Suppressor macrophage treated with lipopolysaccharide for 4 hours (primary cell): ENCODE measurements around the gene KCNH2.
"Not testable (repeated sequence)": the region's sequence is repeated elsewhere in the genome, so short reads cannot be mapped to it uniquely, and the experiment has no call there.

Source experiments
- DNase-seq: peaks from one replicate; pipeline ENCODE4 v3.0.0-alpha.2; 2020

Gene KCNH2, protein sequence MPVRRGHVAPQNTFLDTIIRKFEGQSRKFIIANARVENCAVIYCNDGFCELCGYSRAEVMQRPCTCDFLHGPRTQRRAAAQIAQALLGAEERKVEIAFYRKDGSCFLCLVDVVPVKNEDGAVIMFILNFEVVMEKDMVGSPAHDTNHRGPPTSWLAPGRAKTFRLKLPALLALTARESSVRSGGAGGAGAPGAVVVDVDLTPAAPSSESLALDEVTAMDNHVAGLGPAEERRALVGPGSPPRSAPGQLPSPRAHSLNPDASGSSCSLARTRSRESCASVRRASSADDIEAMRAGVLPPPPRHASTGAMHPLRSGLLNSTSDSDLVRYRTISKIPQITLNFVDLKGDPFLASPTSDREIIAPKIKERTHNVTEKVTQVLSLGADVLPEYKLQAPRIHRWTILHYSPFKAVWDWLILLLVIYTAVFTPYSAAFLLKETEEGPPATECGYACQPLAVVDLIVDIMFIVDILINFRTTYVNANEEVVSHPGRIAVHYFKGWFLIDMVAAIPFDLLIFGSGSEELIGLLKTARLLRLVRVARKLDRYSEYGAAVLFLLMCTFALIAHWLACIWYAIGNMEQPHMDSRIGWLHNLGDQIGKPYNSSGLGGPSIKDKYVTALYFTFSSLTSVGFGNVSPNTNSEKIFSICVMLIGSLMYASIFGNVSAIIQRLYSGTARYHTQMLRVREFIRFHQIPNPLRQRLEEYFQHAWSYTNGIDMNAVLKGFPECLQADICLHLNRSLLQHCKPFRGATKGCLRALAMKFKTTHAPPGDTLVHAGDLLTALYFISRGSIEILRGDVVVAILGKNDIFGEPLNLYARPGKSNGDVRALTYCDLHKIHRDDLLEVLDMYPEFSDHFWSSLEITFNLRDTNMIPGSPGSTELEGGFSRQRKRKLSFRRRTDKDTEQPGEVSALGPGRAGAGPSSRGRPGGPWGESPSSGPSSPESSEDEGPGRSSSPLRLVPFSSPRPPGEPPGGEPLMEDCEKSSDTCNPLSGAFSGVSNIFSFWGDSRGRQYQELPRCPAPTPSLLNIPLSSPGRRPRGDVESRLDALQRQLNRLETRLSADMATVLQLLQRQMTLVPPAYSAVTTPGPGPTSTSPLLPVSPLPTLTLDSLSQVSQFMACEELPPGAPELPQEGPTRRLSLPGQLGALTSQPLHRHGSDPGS

DNA sequence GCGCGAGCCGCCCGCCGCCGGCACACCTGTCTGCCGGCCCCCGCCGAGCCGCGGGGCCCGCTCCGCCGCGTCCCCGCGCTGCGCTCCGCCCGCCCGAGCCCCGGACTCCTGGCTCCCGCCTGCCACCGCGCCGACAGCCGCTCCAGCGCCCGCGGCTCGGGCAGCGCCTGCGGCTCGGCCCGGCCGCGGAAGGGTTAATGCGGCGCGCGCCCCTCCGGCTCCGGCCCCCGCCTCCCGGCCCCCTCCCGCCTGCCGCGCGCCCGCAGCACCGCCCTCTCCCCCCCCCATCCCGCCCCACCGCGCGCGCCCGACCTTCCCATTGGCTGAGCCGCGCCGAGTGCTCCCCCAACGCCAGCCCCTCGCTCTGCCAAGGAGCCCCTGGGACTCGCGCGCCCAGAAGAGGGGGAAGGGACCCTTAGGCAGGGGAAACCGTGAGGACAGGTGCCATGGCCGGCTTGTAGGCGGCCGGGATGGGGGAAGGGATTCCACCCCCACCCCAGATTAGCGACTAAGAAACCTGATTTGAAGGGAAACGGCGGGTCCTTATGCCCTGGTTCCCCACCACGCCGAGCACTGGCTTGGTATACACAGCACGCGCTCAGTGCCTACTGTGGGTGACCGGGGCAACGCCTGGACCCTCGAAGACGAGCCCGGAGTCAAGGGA lies at the start of gene KCNH2:
TSS of gene KCNH2 (minus strand) at position 196 of the 664 bp plus-strand sequence. CDS start 408 bp downstream, outside the sequence.
- no peak for DNase-seq

DNA sequence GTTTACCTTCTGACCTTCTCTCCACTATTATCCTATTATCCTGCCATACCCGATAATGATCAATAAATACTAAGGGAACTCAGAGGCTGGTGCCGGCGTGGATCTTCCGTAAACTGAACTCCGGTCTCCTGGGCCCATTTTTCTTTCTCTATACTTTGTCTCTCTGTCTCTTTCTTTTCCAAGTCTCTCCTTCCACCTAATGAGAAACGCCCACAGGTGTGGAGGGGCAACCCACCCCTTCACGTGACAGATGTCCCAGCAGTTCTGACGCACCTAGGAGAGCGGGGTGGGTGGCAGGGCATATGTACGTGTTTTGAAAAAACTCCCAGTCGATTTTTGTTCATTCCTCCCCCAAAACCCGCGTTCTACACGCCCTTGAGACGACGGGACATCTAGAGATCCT lies 49.6 kb upstream of the KCNH2 start:
- not testable (repeated sequence) for DNase-seq

DNA sequence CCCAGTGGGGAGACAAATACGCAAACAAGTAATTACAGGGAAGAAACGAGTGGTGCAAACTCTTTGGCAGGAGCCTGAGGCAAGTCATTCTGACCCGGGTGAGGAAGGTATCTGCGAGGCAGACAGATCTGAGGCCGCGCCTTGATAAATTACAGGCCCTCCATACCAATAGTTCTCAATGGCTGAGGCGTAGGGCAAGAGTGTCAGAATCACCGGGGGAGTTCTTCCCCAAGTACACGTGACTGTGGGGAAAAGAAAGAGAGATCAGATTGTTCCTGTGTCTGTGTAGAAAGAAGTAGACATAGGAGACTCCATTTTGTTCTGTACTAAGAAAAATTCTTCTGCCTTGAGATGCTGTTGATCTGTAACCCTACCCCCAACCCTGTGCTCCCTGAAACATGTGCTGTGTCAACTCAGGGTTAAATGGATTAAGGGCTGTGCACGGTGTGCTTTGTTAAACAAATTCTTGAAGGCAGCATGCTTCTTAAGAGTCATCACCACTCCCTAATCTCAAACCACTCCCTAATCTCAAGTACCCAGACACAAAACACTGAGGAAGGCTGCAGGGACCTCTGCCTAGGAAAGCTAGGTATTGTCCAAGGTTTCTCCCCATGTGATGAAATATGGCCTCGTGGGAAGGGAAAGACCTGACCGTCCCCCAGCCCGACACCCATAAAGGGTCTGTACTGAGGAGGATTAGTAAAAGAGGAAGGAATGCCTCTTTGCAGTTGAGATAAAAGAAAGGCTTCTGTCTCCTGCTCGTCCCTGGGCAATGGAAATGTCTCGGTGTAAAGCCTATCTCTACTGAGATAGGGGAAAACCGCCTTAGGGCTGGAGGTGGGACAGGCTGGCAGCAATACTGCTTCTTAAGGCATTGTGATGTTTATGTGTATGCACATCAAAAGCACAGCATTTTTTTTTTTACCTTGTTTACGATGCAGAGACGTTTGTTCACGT lies 48.9 kb upstream of the KCNH2 start:
- not testable (repeated sequence) for DNase-seq

DNA sequence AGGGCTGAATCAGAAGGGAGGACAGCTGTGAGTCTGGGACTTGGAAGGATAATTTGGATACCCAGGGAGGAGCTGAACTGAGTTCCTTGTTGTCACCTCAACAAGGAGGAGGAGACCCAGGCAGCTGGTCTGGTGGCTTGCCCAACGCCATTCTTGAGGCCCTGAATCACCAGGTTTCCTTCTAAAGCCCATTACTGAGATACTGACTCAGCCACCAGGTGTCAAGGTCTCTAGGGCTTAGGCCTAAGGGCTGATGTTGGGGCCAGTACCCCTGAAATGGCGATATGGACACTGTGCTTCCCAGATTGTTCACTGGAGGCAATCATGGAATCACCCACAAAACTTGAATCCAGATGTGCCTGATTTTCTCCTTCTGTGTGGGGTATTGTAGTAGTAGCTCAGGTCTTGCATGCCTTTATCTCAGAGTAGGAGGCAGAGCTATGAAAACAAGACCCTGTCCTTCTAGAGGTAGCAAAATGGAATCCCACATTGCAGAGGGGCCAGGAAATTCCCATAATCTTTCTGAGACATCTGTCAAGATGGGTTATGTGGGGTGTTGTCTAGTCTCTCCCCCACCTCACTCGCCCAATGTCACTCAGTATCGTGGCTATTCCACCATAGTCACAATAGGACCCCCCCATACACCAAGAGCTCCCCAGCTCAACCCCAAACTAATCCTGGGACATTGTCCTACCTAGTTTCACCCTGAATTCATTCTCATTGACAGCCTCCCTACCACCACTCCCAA lies 48.0 kb upstream of the KCNH2 start:
- no peak for DNase-seq

DNA sequence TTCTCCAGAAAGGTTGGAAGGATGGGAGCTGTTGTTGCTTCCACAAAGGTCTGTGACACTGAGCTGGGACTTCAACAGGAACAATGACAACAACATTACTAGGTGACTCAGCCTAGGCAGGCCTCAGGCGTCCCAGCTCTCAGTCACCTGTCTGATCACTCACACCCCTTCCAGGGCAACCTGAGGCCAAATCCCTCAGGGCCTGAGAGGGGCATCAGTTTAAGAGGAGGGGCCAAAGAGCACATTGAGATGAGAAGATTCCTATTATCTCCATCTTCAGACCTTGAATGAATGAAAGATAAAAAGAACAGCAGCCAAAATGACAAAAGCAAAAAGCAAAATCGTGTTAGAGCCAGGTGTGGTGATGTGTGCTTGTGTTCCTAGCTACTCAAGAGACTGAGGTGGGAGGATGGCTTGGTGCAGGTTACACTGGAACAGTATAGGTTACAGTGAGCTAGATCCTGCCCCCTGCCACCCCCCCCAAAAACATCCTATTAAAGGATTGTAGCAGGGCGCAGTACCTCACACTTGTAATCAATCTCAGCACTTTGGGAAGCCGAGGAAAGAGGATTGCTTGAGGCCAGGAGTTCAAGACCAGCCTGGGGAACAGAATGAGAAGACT lies 46.4 kb upstream of the KCNH2 start, which contains the start of gene ATG9B:
TSS of gene ATG9B (minus strand) at position 60 of the 622 bp plus-strand sequence. CDS start 71 bp downstream, outside the sequence.
- DNase-seq: no peak

DNA sequence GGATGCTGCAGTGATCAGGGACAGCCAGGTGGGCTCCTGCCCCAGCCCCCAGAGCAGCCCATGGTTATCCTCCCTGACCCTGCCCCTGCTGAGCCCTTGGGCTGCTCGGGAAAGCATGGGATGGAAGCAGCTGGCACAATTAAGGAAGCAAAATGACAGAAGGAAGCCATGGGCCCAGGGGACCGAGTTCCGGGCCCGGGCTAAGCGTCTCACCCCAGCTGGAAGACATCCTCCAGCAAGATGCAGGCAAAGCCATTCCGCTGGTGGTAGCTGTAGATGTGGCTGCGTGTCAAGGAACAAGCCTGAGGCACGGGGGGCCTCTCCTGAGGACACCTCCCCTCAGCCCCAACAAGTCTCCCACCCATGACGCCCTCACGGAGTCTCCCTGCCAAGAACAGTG lies 45.1 kb upstream of the KCNH2 start:
- no peak for DNase-seq

DNA sequence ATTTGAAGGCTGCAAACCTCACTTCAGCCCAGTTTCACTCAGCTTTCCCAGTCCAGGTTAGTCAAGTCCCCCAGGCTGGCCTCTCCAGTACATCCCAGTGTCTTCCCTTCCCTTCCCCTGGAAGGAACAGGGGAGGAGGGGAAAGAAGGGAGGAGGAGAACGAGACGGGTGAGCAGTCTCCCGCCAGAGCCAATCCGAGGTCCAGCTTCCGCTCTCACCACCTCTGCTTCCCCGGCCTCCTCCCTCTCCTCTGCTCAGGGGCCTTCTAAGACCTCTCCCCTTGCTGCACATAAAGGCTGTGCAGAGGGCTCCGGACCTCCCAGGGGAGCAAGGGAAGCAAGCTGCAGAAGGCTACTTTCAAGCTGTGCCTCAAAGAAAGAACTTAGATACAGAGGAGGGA lies 42.1 kb upstream of the KCNH2 start:
- DNase-seq: no peak

DNA sequence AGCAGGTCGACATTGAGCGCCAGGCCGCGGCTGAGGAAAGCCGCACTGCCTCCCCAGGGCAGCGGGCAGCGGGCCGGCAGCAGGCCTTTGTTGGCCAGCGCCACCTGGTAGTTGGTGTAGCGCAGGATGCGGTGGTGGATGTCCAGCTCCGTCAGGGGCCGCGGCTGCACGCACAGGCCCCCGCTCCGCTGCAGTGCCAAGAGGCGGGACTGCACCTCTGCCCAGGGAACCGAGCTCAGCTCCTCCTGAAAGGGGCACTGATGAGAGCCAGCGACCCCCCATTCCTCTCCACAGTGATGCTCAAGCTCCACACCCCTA lies 41.0 kb upstream of the KCNH2 start:
- no peak for DNase-seq

DNA sequence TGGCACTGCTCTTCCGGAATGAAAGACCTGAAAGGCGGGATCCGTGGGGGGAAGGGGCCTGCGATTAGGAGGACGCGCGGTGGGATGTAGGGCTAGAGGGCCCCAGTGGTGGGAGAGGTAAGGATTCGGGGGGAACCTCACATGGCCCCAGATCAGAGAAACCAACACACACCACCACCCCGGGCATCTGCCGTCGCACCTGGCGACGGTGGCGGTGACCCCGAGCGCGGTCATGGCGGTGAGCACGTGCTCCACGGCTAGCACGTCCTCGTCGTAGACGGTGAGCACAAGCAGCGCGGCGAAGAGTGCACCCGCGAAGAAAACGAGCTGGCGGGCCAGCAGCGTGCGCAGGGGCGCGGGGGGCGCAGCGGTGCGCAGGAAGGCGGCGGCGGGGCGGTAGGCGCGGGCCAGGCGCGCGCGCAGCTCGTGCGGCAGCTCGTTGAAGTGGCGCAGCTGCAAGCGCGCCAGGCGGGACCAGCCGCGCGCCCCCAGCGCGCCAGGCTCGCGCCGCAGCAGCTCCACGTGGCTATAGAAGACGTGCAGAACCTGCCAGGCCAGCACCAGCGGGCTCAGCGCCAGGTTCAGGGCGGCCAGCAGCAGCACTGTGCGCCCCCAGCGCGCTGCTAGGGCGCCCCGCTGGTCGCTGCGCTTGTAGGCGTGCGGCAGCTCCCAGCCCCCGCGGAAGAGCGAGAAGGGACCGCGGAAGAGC lies 40.5 kb upstream of the KCNH2 start:
- peak; percentile 15 for DNase-seq

DNA sequence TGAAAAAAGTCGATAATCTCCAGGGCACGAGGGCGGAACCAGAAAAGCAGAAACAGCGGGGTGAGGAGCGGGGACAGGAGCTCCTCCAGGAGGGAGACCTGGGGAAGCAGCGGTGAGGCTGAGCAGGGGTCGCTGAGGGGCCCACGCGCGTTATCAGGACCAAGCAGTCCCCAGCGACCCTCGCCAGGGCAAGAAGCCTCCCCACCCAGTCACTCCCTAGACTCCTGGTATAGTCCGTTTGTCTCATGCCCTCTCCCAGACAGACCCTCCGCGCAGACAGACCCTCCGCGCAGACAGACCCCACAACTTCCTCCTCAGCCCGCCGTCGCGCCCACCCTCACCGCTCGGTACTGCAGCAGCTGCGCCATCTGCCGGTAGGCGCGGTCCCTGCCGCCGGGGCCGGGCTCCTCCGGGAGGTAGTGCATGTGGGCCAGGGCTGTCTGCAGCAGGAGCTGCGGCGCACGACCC lies 39.9 kb upstream of the KCNH2 start:
- peak; percentile 66 for DNase-seq

DNA sequence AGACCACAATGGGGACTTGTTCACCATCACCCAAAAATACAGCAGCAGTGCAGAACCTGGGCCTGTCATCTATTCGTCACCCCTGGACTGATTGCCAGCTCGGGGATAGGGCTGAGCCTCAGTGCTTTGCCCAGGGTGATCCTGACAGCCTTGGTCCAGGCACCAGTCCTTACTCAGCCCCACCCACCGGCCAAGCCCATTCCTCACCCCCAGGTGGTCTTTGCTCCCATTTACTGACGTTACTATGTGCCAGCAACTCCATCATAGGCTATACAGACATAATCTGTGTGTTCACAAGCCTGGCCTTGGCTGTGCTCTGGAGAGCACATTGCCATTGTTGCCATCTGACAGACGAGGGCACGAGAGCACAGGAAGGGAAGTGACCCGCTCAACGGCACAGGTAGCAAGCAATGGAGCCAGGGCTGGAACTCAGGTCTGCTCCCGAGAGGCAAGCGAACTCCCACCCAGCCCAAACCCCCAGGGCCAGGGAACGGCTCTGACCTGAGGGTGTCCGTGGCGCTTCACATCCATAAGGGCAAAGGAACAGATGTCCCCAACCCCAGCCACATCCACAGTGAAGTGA lies 39.3 kb upstream of the KCNH2 start:
- no peak for DNase-seq

DNA sequence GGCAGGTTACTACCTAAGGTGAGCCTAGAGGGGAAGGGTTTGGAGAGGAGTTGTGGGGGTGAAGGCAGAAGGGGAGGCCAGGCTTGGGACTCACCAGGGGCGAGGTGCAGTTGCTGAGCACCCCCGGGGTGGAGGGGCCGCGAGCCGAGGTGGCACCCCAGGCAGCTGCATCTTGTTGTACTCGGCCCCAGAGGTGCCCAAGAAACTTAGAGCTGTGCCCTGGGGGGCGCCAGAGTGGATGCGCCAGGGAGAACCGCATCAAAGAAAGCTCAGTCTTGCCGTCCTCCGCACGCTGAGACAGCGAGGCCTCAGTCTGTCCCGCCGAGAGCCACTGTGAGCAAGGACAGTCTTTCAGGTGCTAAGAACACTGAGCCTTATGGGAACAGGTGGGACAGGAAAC lies 38.8 kb upstream of the KCNH2 start:
- DNase-seq: no peak

DNA sequence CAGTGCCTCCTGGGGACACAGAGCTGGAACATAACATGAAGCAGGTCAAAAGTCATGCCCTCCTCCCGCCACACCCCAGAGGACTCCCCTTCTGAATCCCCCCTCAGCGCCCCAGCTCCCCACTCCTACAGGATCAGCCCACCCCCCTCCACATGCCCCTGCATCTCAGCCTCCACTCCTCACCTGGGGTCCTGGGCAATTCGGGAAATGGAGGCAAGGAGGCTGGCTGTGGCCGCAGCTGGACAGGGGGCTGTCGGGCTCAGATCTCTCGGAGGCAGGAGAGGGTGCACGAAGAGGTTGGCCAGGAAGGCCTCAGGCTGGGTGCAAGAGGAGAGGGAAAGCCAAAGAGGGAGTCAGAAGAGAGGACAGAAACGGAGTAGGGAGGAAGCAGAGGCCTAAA lies 38.4 kb upstream of the KCNH2 start:
- no peak for DNase-seq

DNA sequence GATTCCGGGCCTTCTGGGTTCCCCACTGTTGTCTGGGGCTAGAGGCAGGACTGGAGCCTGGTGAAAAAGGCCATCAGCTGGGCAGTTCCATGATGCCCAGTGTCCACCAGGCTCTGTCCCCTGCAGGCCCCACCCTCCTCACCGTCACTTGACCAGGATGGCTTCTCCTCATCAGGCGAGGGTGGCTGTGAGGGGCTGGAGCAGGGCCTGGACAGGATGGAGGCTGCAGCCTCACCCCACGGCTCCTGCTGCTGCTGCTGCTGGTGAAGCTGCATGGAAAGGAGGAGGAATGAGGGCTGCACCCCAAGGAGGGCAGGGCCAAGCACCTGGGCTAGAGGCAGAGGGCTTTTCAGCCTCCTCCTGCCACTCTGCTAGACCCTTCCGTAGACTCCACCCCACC lies 37.8 kb upstream of the KCNH2 start:
- DNase-seq: no peak

DNA sequence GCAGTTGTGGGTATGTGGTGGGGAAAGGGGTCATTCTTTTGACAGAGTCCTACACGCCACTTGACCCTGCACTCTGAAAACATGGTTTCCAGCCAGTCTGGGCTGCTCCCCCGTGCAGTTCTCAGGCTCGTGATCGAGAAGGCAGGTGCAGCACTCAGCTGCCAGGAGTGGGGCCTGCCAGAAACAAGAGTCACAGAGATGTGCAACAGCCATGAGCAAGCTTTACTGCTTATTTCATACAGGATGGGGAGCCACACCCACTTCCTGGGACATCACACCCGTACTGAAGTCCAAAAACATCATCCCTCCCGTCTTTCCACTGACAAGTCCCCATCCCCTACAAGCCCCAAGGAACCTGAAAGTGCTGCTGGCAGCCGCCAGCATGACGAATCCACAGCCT lies 36.8 kb upstream of the KCNH2 start:
- DNase-seq: peak; percentile 12

DNA sequence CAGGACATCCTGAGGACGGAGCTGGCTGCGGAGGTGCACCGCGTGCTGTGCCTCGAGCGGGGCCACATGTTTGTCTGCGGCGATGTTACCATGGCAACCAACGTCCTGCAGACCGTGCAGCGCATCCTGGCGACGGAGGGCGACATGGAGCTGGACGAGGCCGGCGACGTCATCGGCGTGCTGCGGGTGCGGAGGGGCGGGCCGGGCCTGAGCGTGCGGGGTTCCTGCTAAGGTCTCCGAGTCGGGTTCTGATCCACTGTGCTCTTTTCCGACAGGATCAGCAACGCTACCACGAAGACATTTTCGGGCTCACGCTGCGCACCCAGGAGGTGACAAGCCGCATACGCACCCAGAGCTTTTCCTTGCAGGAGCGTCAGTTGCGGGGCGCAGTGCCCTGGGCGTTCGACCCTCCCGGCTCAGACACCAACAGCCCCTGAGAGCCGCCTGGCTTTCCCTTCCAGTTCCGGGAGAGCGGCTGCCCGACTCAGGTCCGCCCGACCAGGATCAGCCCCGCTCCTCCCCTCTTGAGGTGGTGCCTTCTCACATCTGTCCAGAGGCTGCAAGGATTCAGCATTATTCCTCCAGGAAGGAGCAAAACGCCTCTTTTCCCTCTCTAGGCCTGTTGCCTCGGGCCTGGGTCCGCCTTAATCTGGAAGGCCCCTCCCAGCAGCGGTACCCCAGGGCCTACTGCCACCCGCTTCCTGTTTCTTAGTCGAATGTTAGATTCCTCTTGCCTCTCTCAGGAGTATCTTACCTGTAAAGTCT lies 35.8 kb upstream of the KCNH2 start:
- peak; percentile 65 for DNase-seq

DNA sequence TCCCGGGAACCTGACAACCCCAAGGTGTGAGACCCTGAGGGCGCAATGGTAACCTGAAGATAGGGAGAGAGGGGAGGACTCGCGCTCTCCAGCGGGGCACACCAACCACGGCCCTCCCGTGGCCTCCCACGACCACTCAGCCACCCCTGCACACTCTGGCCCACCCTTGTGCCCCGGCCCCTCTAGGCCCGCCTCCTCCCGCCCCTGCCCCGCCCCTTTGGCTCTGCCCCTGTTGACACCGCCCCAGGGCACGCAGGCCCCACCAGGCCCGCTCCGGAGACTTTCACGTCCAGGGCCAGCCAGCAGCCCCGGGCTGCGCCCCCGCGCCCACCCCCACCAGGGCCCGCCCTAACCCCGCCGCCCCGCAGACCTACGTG lies 35.2 kb upstream of the KCNH2 start:
- no peak for DNase-seq

DNA sequence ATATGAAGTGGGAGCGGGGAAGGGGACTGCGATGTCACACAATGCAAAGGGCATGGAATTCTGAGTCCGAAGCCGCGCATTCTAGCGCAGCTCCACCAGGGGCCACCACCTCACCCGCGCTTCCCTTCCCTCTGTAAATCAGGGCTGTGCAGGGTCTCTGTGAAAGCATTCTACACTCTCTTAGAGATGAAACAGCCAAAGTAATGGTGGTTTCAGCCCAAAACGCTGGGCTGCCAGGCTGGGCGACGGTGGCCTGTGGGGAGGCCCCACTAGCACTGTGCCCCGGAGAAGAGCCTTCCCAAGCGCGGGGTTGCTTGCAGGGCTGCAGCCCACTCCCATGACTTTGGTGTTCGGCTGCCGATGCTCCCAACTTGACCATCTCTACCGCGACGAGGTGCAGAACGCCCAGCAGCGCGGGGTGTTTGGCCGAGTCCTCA lies 34.8 kb upstream of the KCNH2 start:
- DNase-seq: peak; percentile 35
